ENCODE results near the gene PLA2G1B.

The PLA2G1B gene

GRCh38 chr12:120323772-120324171, 3.8 kb downstream of the PLA2G1B start:
- no peaks in the 10 kb centered on the region for H3K4me1 ChIP-seq
- no peak overlapping the region for H3K4me3 ChIP-seq (ENCODE audit: low read depth, low read length)
- no peaks in the 10 kb centered on the region for H3K9me3 ChIP-seq
- no peak for DNase-seq
- no peaks in the 10 kb centered on the region for H3K36me3 ChIP-seq
- TF ChIP-seq CTCF (IDR thresholded peaks at IDR 0.05; ENCODE audit: low read depth, low read length) = no peak
- no peaks in the 10 kb centered on the region for H3K27me3 ChIP-seq

- Histone ChIP-seq H3K4me3 (ENCODE audit: low read depth, low read length) (no peak overlapping the region), H3K9me3 (no peaks in the 10 kb centered on the region), H3K27me3 (no peaks in the 10 kb centered on the region), H3K4me1 (no peaks in the 10 kb centered on the region), H3K36me3 (no peaks in the 10 kb centered on the region)
- DNase-seq = no peak
- TF ChIP-seq CTCF (IDR thresholded peaks at IDR 0.05; ENCODE audit: low read depth, low read length) = no peak
Measured at GRCh38 chr12:120321382-120322202, 6.0 kb downstream of the PLA2G1B start.

GRCh38 chr12:120317224-120318105, 10.1 kb downstream of the PLA2G1B start:
- no peaks in the 10 kb centered on the region for H3K9me3 ChIP-seq
- no peaks in the 10 kb centered on the region for H3K27me3 ChIP-seq
- TF ChIP-seq CTCF (IDR thresholded peaks at IDR 0.05; ENCODE audit: low read depth, low read length) = peak; percentile 47
- no peaks in the 10 kb centered on the region for H3K4me1 ChIP-seq
- peak; percentile 100 for DNase-seq
- no peaks in the 10 kb centered on the region for H3K36me3 ChIP-seq
- peak overlapping the region; percentile 73 for H3K4me3 ChIP-seq (ENCODE audit: low read depth, low read length)

GRCh38 chr12:120316798-120317223, 10.8 kb downstream of the PLA2G1B start:
- H3K9me3 ChIP-seq = no peaks in the 10 kb centered on the region
- no peaks in the 10 kb centered on the region for H3K27me3 ChIP-seq
- no peaks in the 10 kb centered on the region for H3K36me3 ChIP-seq
- H3K4me1 ChIP-seq = no peaks in the 10 kb centered on the region
- no peak for DNase-seq
- no peak for TF ChIP-seq CTCF (IDR thresholded peaks at IDR 0.05; ENCODE audit: low read depth, low read length)
- H3K4me3 ChIP-seq (ENCODE audit: low read depth, low read length) = peak overlapping the region; percentile 73

- peak; percentile 47 for TF ChIP-seq CTCF (IDR thresholded peaks at IDR 0.05; ENCODE audit: low read depth, low read length)
- Histone ChIP-seq H3K27me3 (no peaks in the 10 kb centered on the region), H3K4me1 (no peaks in the 10 kb centered on the region), H3K36me3 (no peaks in the 10 kb centered on the region), H3K9me3 (no peaks in the 10 kb centered on the region), H3K4me3 (ENCODE audit: low read depth, low read length) (no peak overlapping the region)
- no peak for DNase-seq
Measured at GRCh38 chr12:120314220-120314619, 13.4 kb downstream of the PLA2G1B start.

Measured in BE2C (cell line).